ENCODE results near the gene NDST1.

NDST1 gene

GRCh38 chr5:150461231-150461630, 46.7 kb upstream of the NDST1 start:
- peak overlapping the region; percentile 51 for H3K4me2 ChIP-seq (ENCODE audit: low read depth, low read length, poor library complexity, severe bottlenecking)
- H2AFZ ChIP-seq (ENCODE audit: low read depth, low read length, severe bottlenecking): peak overlapping the region; percentile 74
- H3K9me2 ChIP-seq (replicated peaks; ENCODE audit: insufficient read depth, low read length): no peaks in the 10 kb centered on the region
- peak overlapping the region; percentile 54 for H3K9ac ChIP-seq (ENCODE audit: low read length)
- no peaks in the 10 kb centered on the region for H3K9me3 ChIP-seq (ENCODE audit: insufficient read depth, low read length)
- no peaks in the 10 kb centered on the region for H3K79me2 ChIP-seq (ENCODE audit: insufficient read depth, low read length)
- no peaks in the 10 kb centered on the region for H3K27me3 ChIP-seq (ENCODE audit: low read length)
- peak overlapping the region; percentile 9 for H3K4me3 ChIP-seq (ENCODE audit: insufficient read depth, low read length, poor library complexity, severe bottlenecking)
- peak overlapping the region; percentile 82 for H3K27ac ChIP-seq (ENCODE audit: low read depth, low read length)
- no peak for TF ChIP-seq EZH2phosphoT487 (conservative IDR thresholded peaks at IDR 0.05; ENCODE audit: low read length)
- no peak for TF ChIP-seq CTCF (IDR thresholded peaks at IDR 0.05; ENCODE audit: insufficient read depth, low read length, poor library complexity, severe bottlenecking)
- no peaks in the 10 kb centered on the region for H3K36me3 ChIP-seq (ENCODE audit: low read length)
- H4K20me1 ChIP-seq (ENCODE audit: low read depth, low read length): no peaks in the 10 kb centered on the region
- H3F3A ChIP-seq (ENCODE audit: insufficient read depth): 0 out of 2 replicates have a peak, but pooled peaks cover 3% of the 10 kb centered on the region

- H3F3A ChIP-seq (ENCODE audit: insufficient read depth): 0 out of 2 replicates have a peak, but pooled peaks cover 2% of the 10 kb centered on the region
- TF ChIP-seq EZH2phosphoT487 (conservative IDR thresholded peaks at IDR 0.05; ENCODE audit: low read length): no peak
- no peak for TF ChIP-seq CTCF (IDR thresholded peaks at IDR 0.05; ENCODE audit: insufficient read depth, low read length, poor library complexity, severe bottlenecking)
- H3K9me3 ChIP-seq (ENCODE audit: insufficient read depth, low read length): no peaks in the 10 kb centered on the region
- H3K79me2 ChIP-seq (ENCODE audit: insufficient read depth, low read length): no peaks in the 10 kb centered on the region
- H2AFZ ChIP-seq (ENCODE audit: low read depth, low read length, severe bottlenecking): no peak overlapping the region
- H3K36me3 ChIP-seq (ENCODE audit: low read length): no peaks in the 10 kb centered on the region
- H3K27me3 ChIP-seq (ENCODE audit: low read length): no peaks in the 10 kb centered on the region
- no peaks in the 10 kb centered on the region for H4K20me1 ChIP-seq (ENCODE audit: low read depth, low read length)
- no peak overlapping the region for H3K27ac ChIP-seq (ENCODE audit: low read depth, low read length)
- H3K4me2 ChIP-seq (ENCODE audit: low read depth, low read length, poor library complexity, severe bottlenecking): no peak overlapping the region
- H3K9me2 ChIP-seq (replicated peaks; ENCODE audit: insufficient read depth, low read length): no peaks in the 10 kb centered on the region
- H3K4me3 ChIP-seq (ENCODE audit: insufficient read depth, low read length, poor library complexity, severe bottlenecking): no peak overlapping the region
- H3K9ac ChIP-seq (ENCODE audit: low read length): no peak overlapping the region
These were observed 43.3 kb upstream of the NDST1 start for GRCh38 chr5:150464554-150465012.

GRCh38 chr5:150465927-150466326, 42.0 kb upstream of the NDST1 start:
- TF ChIP-seq CTCF (IDR thresholded peaks at IDR 0.05; ENCODE audit: insufficient read depth, low read length, poor library complexity, severe bottlenecking) (no peak), EZH2phosphoT487 (conservative IDR thresholded peaks at IDR 0.05; ENCODE audit: low read length) (no peak)
- H3K9ac ChIP-seq (ENCODE audit: low read length): no peak overlapping the region

More at GRCh38 chr5:150465927-150466326, 42.0 kb upstream of the NDST1 start:
- no peak overlapping the region for H3K4me3 ChIP-seq (ENCODE audit: insufficient read depth, low read length, poor library complexity, severe bottlenecking)
- no peak overlapping the region for H3K4me2 ChIP-seq (ENCODE audit: low read depth, low read length, poor library complexity, severe bottlenecking)
- no peaks in the 10 kb centered on the region for H3F3A ChIP-seq (ENCODE audit: insufficient read depth)
- H3K9me3 ChIP-seq (ENCODE audit: insufficient read depth, low read length): no peaks in the 10 kb centered on the region
- H3K79me2 ChIP-seq (ENCODE audit: insufficient read depth, low read length): no peaks in the 10 kb centered on the region
- H3K27me3 ChIP-seq (ENCODE audit: low read length): no peaks in the 10 kb centered on the region
- no peaks in the 10 kb centered on the region for H4K20me1 ChIP-seq (ENCODE audit: low read depth, low read length)
- no peak overlapping the region for H2AFZ ChIP-seq (ENCODE audit: low read depth, low read length, severe bottlenecking)
- H3K9me2 ChIP-seq (replicated peaks; ENCODE audit: insufficient read depth, low read length): no peaks in the 10 kb centered on the region
- H3K27ac ChIP-seq (ENCODE audit: low read depth, low read length): no peak overlapping the region
- H3K36me3 ChIP-seq (ENCODE audit: low read length): no peaks in the 10 kb centered on the region
